MCF 10A (cell line): ENCODE measurements around the gene RECK. TPM values are rescaled to one million over a fixed set of nuclear protein-coding genes. Genes with fewer than 3 reads are reported as not detected.

Source experiments
- BruUV-seq: library from RNA; stranded (reverse); fragments of 400-500 nt; replicated peaks from 2 replicates; lab custom pipeline; 2021; lab: Mats Ljungman, UMichigan
- CTCF ChIA-PET: fragments of 300-600 bp; sonication (Branson Sonifier 250); formaldehyde crosslinking; extraction: SDS; loops from one replicate; lab custom pipeline; 2021; ENCODE audit warnings: antibody characterized with exemption, inconsistent platforms; lab: Yijun Ruan, JAX
- POLR2A ChIA-PET: fragments of 300-600, 350-650 bp; sonication (Branson Sonifier 250); formaldehyde crosslinking; extraction: SDS; loops from one replicate; lab custom pipeline; 2020; ENCODE audit warnings: antibody characterized with exemption, inconsistent platforms; lab: Yijun Ruan, JAX
- DNase-seq: peaks from one replicate; pipeline ENCODE4 v3.0.0-alpha.2; 2018; ENCODE audit not compliant: unreplicated experiment
- H3K27ac Mint-ChIP-seq: one replicate; pipeline ENCODE4 v1.8.0; 2022; ENCODE audit warnings: mild to moderate bottlenecking, low read depth, mixed read lengths; ENCODE audit not compliant: unreplicated experiment
- H3K27me3 Mint-ChIP-seq: one replicate; pipeline ENCODE4 v1.8.0; 2022; ENCODE audit warnings: mixed read lengths; ENCODE audit not compliant: insufficient read depth, unreplicated experiment
- H3K36me3 Mint-ChIP-seq: one replicate; pipeline ENCODE4 v1.8.0; 2022; ENCODE audit warnings: mild to moderate bottlenecking, moderate library complexity, mixed read lengths; ENCODE audit not compliant: insufficient read depth, unreplicated experiment
- H3K4me1 Mint-ChIP-seq: one replicate; pipeline ENCODE4 v1.8.0; 2022; ENCODE audit warnings: mixed read lengths; ENCODE audit not compliant: insufficient read depth, unreplicated experiment
- H3K4me3 Mint-ChIP-seq: one replicate; pipeline ENCODE4 v1.8.0; 2022; ENCODE audit warnings: mild to moderate bottlenecking, moderate library complexity, mixed read lengths; ENCODE audit not compliant: unreplicated experiment
- H3K9me3 Mint-ChIP-seq: one replicate; pipeline ENCODE4 v1.8.0; 2022; ENCODE audit warnings: mixed read lengths; ENCODE audit not compliant: unreplicated experiment
- CTCF ChIP-seq: fragments of 200-600 bp; IDR thresholded peaks from one replicate; pipeline ENCODE4 v1.8.0; 2022; ENCODE audit warnings: antibody characterized with exemption, mild to moderate bottlenecking; ENCODE audit not compliant: unreplicated experiment
- intact Hi-C: fragments of 100-400 bp; cut with micrococcal nuclease; formaldehyde crosslinking; loops from 2 replicates; pipeline ENCODE4 v1.14.1; 2022
- total RNA-seq: library from RNA; stranded (reverse); gene quantifications from 2 replicates; pipeline ENCODE4 v1.2.3, GENCODE V29; 2022

Gene RECK
- total RNA-seq, 1 experiment from 2014 or later: 3.7 TPM

GRCh38 chr9:36008774-36009300 is 27.9 kb upstream of the RECK start:
- peaks cover 97% of the 10 kb centered on the region for H3K27me3 Mint-ChIP-seq
- no peaks in the 10 kb centered on the region for H3K36me3 Mint-ChIP-seq
- ChIA-PET CTCF (interaction anchor here (0.6 to 6.6 kb wide), 29 partner anchors 9 to 783 kb away, joined by 3 to 75 read pairs (median 5); partner anchors contain the start of genes CCIN, GBA2 and RGP1), POLR2A (interaction anchor here (1.0 to 1.6 kb wide), 3 partner anchors 9 to 181 kb away, joined by 3 to 4 read pairs (median 4); partner anchors contain the start of gene CLTA)
- BruUV-seq: no TSS peak
- peak; percentile 82 for DNase-seq
- peak; percentile 98 for TF ChIP-seq CTCF
- no peak overlapping the region for H3K27ac Mint-ChIP-seq
- H3K9me3 Mint-ChIP-seq: no peaks in the 10 kb centered on the region
- no peaks in the 10 kb centered on the region for H3K4me1 Mint-ChIP-seq
- H3K4me3 Mint-ChIP-seq: no peak overlapping the region
- intact Hi-C loops: loop anchor here (1.0 to 5.0 kb wide), 4 partner anchors 14 to 157 kb away; partner anchors contain the start of gene OR2S2

GRCh38 chr9:36011379-36011778 is 25.3 kb upstream of the RECK start:
- Mint-ChIP-seq H3K27ac (no peak overlapping the region), H3K36me3 (no peaks in the 10 kb centered on the region), H3K4me3 (no peak overlapping the region), H3K27me3 (peaks cover 97% of the 10 kb centered on the region), H3K9me3 (no peaks in the 10 kb centered on the region), H3K4me1 (no peaks in the 10 kb centered on the region)
- TF ChIP-seq CTCF: no peak
- ChIA-PET CTCF (interaction anchor here (0.9 to 6.6 kb wide), 5 partner anchors 8 to 56 kb away, joined by 3 to 75 read pairs (median 19); no protein-coding TSS in a partner anchor), POLR2A (no interaction called here)
- intact Hi-C loops: no loop called here
- DNase-seq: no peak
- no TSS peak for BruUV-seq

GRCh38 chr9:36017278-36017677 is 19.4 kb upstream of the RECK start:
- BruUV-seq: no TSS peak
- TF ChIP-seq CTCF: no peak
- no peak for DNase-seq
- ChIA-PET CTCF (no interaction called here), POLR2A (no interaction called here)
- Mint-ChIP-seq H3K27ac (no peak overlapping the region), H3K4me3 (no peak overlapping the region), H3K27me3 (peaks cover 45% of the 10 kb centered on the region), H3K36me3 (no peaks in the 10 kb centered on the region), H3K9me3 (no peaks in the 10 kb centered on the region), H3K4me1 (no peaks in the 10 kb centered on the region)
- intact Hi-C loops: no loop called here

DNA sequence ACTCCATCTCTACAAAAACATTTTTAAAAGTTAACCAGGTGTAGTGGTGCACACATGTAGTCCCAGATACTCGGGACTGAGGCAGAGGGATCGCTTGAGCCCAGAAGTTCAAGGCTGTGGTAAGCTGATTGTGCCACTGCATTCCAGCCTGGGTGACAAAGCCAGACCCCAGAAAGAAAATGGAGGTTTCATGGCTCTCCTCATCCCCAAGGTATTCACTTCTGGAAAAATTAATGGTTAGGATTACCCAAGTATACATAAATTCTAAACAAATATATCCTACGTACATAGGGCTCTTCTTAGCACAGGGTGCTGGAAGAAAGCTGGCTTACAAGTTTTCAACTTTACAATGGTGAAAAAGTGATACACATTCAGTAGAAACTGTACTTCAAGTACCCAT is 18.6 kb upstream of the RECK start:
- intact Hi-C loops: no loop called here
- Mint-ChIP-seq H3K9me3 (no peaks in the 10 kb centered on the region), H3K27me3 (peaks cover 42% of the 10 kb centered on the region), H3K36me3 (no peaks in the 10 kb centered on the region), H3K4me3 (no peak overlapping the region), H3K27ac (no peak overlapping the region), H3K4me1 (peaks cover under 1% of the 10 kb centered on the region)
- no TSS peak for BruUV-seq
- POLR2A ChIA-PET: no interaction called here
- TF ChIP-seq CTCF: no peak
- no peak for DNase-seq
- CTCF ChIA-PET: interaction anchor here (3.7 kb wide), 1 partner anchor 8 kb away, joined by 52 read pairs; no protein-coding TSS in a partner anchor
